Measurements from ENCODE around the gene ZNF773. TPM values are rescaled to one million over a fixed set of nuclear protein-coding genes. Genes with fewer than 3 reads are reported as not detected.

Gene ZNF773
- polyA plus RNA-seq, 1 of the 3 experiments (the other 2 are of a cell fraction) = 6.6 TPM

DNA sequence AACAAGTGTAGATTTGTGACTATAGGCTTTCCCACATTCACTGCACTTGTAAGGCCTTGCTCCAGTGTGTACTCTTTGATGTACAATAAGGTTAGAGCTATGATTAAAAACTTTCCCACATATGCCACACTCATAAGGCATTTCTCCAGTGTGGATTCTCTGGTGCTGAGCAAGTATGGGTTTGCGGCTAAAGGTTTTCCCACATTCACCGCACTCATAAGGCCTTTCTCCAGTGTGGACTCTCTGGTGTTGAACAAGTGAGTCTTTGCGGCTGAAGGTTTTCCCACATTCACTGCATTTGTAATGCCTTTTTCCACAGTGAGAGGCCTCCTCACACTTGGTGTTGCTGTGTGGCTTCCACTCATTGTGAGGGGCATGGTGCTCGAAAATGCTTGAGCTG lies 26.1 kb upstream of the ZNF773 start:
- peaks cover 5% of the 10 kb centered on the region; the same call in 1 of the 2 replicates for H3K9me3 ChIP-seq

DNA sequence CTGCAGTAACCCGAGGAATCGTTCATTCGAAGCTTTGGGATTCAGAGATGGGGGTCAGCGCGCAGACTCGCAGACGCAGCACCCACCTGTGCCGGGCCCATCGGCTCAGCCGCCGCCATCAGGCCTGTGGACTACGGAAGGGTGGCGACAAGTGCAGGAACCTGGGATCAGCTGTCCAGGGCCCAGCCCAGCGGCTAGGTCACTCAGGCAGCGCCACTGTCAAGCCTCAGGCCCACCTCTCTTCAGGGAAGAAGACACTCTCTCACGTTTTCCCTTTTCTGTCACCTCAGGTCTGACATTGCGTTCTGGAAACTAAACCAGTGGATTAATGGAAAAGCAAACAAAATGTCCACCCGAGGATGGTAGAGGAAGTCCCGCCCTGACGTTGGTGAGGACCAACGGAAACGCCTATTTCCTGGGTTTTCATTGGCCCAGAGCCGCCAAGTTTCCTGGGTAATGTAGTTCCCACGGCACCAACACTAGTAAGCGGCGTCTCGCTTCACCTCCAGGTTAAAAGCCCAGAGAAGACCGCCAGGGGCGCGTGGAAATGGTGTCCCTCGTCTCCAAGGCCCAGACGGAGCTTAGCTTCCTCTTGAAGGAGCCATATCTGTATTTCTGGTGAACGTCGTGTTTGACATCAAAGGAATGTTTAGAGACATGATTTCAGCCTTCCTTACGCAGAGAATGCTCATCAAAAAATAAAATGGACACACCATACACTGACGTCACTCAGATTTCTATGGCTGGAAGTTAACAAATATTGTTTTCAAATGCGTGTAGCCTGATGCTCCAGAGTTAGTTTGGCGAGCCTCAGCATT lies 22.3 kb upstream of the ZNF773 start, which contains the start of gene ZNF772:
Gene ZNF772, minus strand, starts transcription at position 376 of the 818 bp plus-strand sequence. Its CDS starts 257 bp downstream, at position 119.
- Histone ChIP-seq H3K27me3 (ENCODE audit: insufficient read depth) (no peaks in the 10 kb centered on the region), H3K4me2 (peak within 1 kb of the TSS; percentile 62; the same call in 1 of the 2 replicates), H3K79me2 (ENCODE audit: insufficient read depth) (no peaks in the 10 kb centered on the region), H3F3A (replicated peaks; ENCODE audit: insufficient read depth) (peaks cover 8% of the 10 kb centered on the region), H3K27ac (ENCODE audit: low read depth in 2 of 2, low read length in 1 of 2) (peak within 1 kb of the TSS in 1 of 2 experiments; percentile 53; a peak in 2 of 4 replicates), H3K9ac (no peak within 1 kb of the TSS), H3K9me3 (peaks cover 6% of the 10 kb centered on the region; the same call in 1 of the 2 replicates), H3K9me2 (0 out of 2 replicates have a peak, but pooled peaks cover 3% of the 10 kb centered on the region), H2AFZ (ENCODE audit: low read depth) (peak within 1 kb of the TSS; percentile 78), H3K36me3 (replicated peaks in 1 of 2; ENCODE audit: control insufficient read depth in 1 of 2, insufficient read depth in 2 of 2, low read length in 1 of 2) (peaks cover 0 to 3% of the 10 kb centered on the region in 2 experiments), H4K20me1 (ENCODE audit: insufficient read depth) (no peaks in the 10 kb centered on the region), H3K4me1 (ENCODE audit: control insufficient read depth in 1 of 2, insufficient read depth in 2 of 2, low read depth in 1 of 2, low read length in 1 of 2) (no peaks in the 10 kb centered on the region; a peak in 1 of 4 replicates), H3K4me3 (ENCODE audit: low read depth in 2 of 2, low read length in 1 of 2) (peak within 1 kb of the TSS; percentile 55 to 60)
- POLR2A ChIA-PET = interaction anchor here (1.6 kb wide), 1 partner anchor 22 kb away, joined by 4 read pairs; the partner anchor contains the start of gene ZNF773
- 20% methylated on average over 34 of the region's 38 CpGs for whole genome bisulfite sequencing (ENCODE audit: low lambda C conversion rate)
- peak; percentile 88 for DNase-seq
- no peak for TF ChIP-seq MXI1 (IDR thresholded peaks at IDR 0.05; ENCODE audit: low read depth, low read length)
- TF ChIP-seq, protein P1, sequence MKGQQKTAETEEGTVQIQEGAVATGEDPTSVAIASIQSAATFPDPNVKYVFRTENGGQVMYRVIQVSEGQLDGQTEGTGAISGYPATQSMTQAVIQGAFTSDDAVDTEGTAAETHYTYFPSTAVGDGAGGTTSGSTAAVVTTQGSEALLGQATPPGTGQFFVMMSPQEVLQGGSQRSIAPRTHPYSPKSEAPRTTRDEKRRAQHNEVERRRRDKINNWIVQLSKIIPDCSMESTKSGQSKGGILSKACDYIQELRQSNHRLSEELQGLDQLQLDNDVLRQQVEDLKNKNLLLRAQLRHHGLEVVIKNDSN (IDR thresholded peaks at IDR 0.05; ENCODE audit: borderline replicate concordance, low read depth) = no peak
- TF ChIP-seq CHD2 (IDR thresholded peaks at IDR 0.05; ENCODE audit: low read length, partially characterized antibody) = peak; percentile 52
- TF ChIP-seq, protein P2, sequence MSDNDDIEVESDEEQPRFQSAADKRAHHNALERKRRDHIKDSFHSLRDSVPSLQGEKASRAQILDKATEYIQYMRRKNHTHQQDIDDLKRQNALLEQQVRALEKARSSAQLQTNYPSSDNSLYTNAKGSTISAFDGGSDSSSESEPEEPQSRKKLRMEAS (IDR thresholded peaks at IDR 0.05; ENCODE audit: low read depth) = peak; percentile 65; the same call in 1 of the 2 replicates
- no peak for TF ChIP-seq MEF2A (IDR thresholded peaks at IDR 0.05; ENCODE audit: borderline replicate concordance, low read depth)
- TF ChIP-seq, protein P3, sequence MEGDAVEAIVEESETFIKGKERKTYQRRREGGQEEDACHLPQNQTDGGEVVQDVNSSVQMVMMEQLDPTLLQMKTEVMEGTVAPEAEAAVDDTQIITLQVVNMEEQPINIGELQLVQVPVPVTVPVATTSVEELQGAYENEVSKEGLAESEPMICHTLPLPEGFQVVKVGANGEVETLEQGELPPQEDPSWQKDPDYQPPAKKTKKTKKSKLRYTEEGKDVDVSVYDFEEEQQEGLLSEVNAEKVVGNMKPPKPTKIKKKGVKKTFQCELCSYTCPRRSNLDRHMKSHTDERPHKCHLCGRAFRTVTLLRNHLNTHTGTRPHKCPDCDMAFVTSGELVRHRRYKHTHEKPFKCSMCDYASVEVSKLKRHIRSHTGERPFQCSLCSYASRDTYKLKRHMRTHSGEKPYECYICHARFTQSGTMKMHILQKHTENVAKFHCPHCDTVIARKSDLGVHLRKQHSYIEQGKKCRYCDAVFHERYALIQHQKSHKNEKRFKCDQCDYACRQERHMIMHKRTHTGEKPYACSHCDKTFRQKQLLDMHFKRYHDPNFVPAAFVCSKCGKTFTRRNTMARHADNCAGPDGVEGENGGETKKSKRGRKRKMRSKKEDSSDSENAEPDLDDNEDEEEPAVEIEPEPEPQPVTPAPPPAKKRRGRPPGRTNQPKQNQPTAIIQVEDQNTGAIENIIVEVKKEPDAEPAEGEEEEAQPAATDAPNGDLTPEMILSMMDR (IDR thresholded peaks at IDR 0.05) = peak; percentile 54
- peak; percentile 79; the same call in 1 of the 2 replicates for TF ChIP-seq YY1 (IDR thresholded peaks at IDR 0.05; ENCODE audit: low read depth)
- TF ChIP-seq FOXM1 (IDR thresholded peaks at IDR 0.05; ENCODE audit: low read depth) = no peak
- TF ChIP-seq GABPA (IDR thresholded peaks at IDR 0.05; ENCODE audit: low read depth) = peak; percentile 92
- CTCF ChIA-PET = no interaction called here

More for the DNA sequence above, 26.1 kb upstream of the ZNF773 start:
- no peaks in the 10 kb centered on the region for H3K79me2 ChIP-seq (ENCODE audit: insufficient read depth)
- H3K4me1 ChIP-seq (ENCODE audit: control insufficient read depth in 1 of 2, insufficient read depth in 2 of 2, low read depth in 1 of 2, low read length in 1 of 2) = no peaks in the 10 kb centered on the region; a peak in 1 of 4 replicates
- WGBS (ENCODE audit: low lambda C conversion rate) = 90% methylated on average over 4 of the region's 4 CpGs
- POLR2A ChIA-PET = no interaction called here
- no peak overlapping the region for H3K4me2 ChIP-seq
- no peak overlapping the region for H3K9ac ChIP-seq
- no peak overlapping the region; a peak in 1 of 4 replicates for H3K4me3 ChIP-seq (ENCODE audit: low read depth in 2 of 2, low read length in 1 of 2)
- 0 out of 2 replicates have a peak, but pooled peaks cover 3% of the 10 kb centered on the region for H3K9me2 ChIP-seq
- H3K36me3 ChIP-seq (replicated peaks in 1 of 2; ENCODE audit: control insufficient read depth in 1 of 2, insufficient read depth in 2 of 2, low read length in 1 of 2) = peaks cover 0 to 3% of the 10 kb centered on the region in 2 experiments
- CTCF ChIA-PET = interaction anchor here (1.0 kb wide), 1 partner anchor 14 kb away, joined by 3 read pairs; the partner anchor contains the start of gene ZNF419
- no peak overlapping the region for H3K27ac ChIP-seq (ENCODE audit: low read depth in 2 of 2, low read length in 1 of 2)
- no peaks in the 10 kb centered on the region for H3K27me3 ChIP-seq (ENCODE audit: insufficient read depth)
- no peak overlapping the region for H2AFZ ChIP-seq (ENCODE audit: low read depth)
- peaks cover 8% of the 10 kb centered on the region for H3F3A ChIP-seq (replicated peaks; ENCODE audit: insufficient read depth)
- no peak for TF ChIP-seq TCF12 (IDR thresholded peaks at IDR 0.05)
- H4K20me1 ChIP-seq (ENCODE audit: insufficient read depth) = no peaks in the 10 kb centered on the region
- DNase-seq = no peak

Data from SK-N-SH (cell line).